SU-DHL-6 (cell line): Measurements from ENCODE around the gene EDAR.

Source experiments
- CTCF ChIP-seq: fragments of 200-600 bp; sonication (generic); IDR thresholded peaks from one replicate; pipeline ENCODE4 v1.5.1; 2017; ENCODE audit warnings: antibody characterized with exemption, mild to moderate bottlenecking, low read length, moderate library complexity; ENCODE audit not compliant: insufficient read depth, poor library complexity, severe bottlenecking
- EZH2phosphoT487 ChIP-seq: fragments of 200-600 bp; sonication (generic), shearing (Covaris generic); conservative IDR thresholded peaks from 2 replicates; pipeline ENCODE4 v1.6.1; 2018; ENCODE audit warnings: mild to moderate bottlenecking, antibody characterized with exemption, low read length, moderate library complexity, mixed read lengths

DNA sequence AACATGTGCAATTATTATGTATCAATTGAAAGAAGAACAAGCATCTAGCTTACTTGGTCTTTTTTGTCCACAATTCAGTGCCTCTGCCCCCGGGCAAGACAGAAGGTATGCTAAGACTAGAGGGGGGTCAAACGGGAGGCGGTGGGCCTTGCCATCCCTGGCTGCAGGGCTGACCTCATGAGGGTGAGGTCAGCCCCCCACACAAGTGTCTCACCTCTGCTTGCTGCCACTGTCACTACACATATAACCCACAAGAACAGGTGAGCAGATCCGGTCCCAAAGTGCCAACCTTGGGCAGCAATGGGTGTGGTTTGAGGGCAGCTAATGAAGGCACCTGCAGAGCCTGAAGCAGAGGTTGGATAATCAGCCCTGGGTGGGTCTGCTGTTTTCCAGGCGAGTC lies 71.5 kb downstream of the EDAR start:
- TF ChIP-seq CTCF (no peak), EZH2phosphoT487 (no peak)
